Measurements from ENCODE around the gene MTUS2. TPM values are rescaled to one million over a fixed set of nuclear protein-coding genes. Genes with fewer than 3 reads are reported as not detected.

MTUS2 gene
- total and polyA plus RNA-seq, 4 donors = under 0.01 to 0.70 (median 0.15) TPM

- H3K9me3 ChIP-seq (ENCODE audit: control insufficient read depth in 4 of 4, low read length in 3 of 4) = no peaks in the 10 kb centered on the region
- no peak for DNase-seq (ENCODE audit: low spot score)
- 96% methylated on average over 14 of the region's 14 CpGs for WGBS
- no peak for TF ChIP-seq RAD21 (IDR thresholded peaks at IDR 0.05)
- no peak for TF ChIP-seq CTCF (IDR thresholded peaks at IDR 0.05; ENCODE audit: low read depth, low read length, missing input control)
- TF ChIP-seq JUND (IDR thresholded peaks at IDR 0.05) = no peak
- no peak for TF ChIP-seq EGR1 (IDR thresholded peaks at IDR 0.05; ENCODE audit: low read depth in 2 of 2)
- TF ChIP-seq NR2F2 (IDR thresholded peaks at IDR 0.05) = no peak
- TF ChIP-seq HNF4A (conservative IDR thresholded peaks at IDR 0.05) = no peak
- no peak for TF ChIP-seq ZBTB33 (IDR thresholded peaks at IDR 0.05)
- TF ChIP-seq SP1 (IDR thresholded peaks at IDR 0.05) = no peak
- no peak for TF ChIP-seq ATF3 (IDR thresholded peaks at IDR 0.05)
- no peak for TF ChIP-seq REST (IDR thresholded peaks at IDR 0.05)
- TF ChIP-seq YY1 (IDR thresholded peaks at IDR 0.05) = no peak
- TF ChIP-seq RXRA (IDR thresholded peaks at IDR 0.05) = no peak
- no peak for TF ChIP-seq FOXA2 (IDR thresholded peaks at IDR 0.05)
- no peaks in the 10 kb centered on the region for H3K27me3 ChIP-seq (ENCODE audit: control insufficient read depth in 4 of 4, insufficient read depth in 4 of 4, low read length in 3 of 4)
- peaks cover 0 to 3% (median under 1%) of the 10 kb centered on the region in 4 donors for H3K36me3 ChIP-seq (ENCODE audit: control insufficient read depth in 4 of 4, insufficient read depth in 3 of 4, low read depth in 1 of 4, low read length in 3 of 4)
- no peaks in the 10 kb centered on the region for H3K4me1 ChIP-seq (ENCODE audit: control insufficient read depth in 4 of 4, insufficient read depth in 4 of 4, low read length in 3 of 4)
- H3K4me3 ChIP-seq (ENCODE audit: low read depth in 1 of 3, low read length in 3 of 3) = no peak overlapping the region
- H3K9ac ChIP-seq (ENCODE audit: low read depth in 1 of 2, low read length in 2 of 2) = no peak overlapping the region
- H3K27ac ChIP-seq (ENCODE audit: low read depth in 1 of 2, low read length in 2 of 2) = no peak overlapping the region
These were observed 701.2 kb downstream of the MTUS2 start for GRCh38 chr13:29521336-29521735.

GRCh38 chr13:29522044-29522685 lies 702.0 kb downstream of the MTUS2 start:
- Histone ChIP-seq H3K9me3 (ENCODE audit: control insufficient read depth in 4 of 4, low read length in 3 of 4) (no peaks in the 10 kb centered on the region), H3K9ac (ENCODE audit: low read depth in 1 of 2, low read length in 2 of 2) (no peak overlapping the region), H3K4me3 (ENCODE audit: low read depth in 1 of 3, low read length in 3 of 3) (no peak overlapping the region), H3K4me1 (ENCODE audit: control insufficient read depth in 4 of 4, insufficient read depth in 4 of 4, low read length in 3 of 4) (no peaks in the 10 kb centered on the region), H3K36me3 (ENCODE audit: control insufficient read depth in 4 of 4, insufficient read depth in 3 of 4, low read depth in 1 of 4, low read length in 3 of 4) (peaks cover 0 to 3% (median under 1%) of the 10 kb centered on the region in 4 donors), H3K27ac (ENCODE audit: low read depth in 1 of 2, low read length in 2 of 2) (peak overlapping the region in 1 of 2 donors; percentile 37), H3K27me3 (ENCODE audit: control insufficient read depth in 4 of 4, insufficient read depth in 4 of 4, low read length in 3 of 4) (no peaks in the 10 kb centered on the region)
- no peak for DNase-seq (ENCODE audit: low spot score)
- TF ChIP-seq GABPA (IDR thresholded peaks at IDR 0.05 in 1 of 2, conservative IDR thresholded peaks at IDR 0.05 in 1 of 2) = no peak
- peak; percentile 46 to 56 for TF ChIP-seq RXRA (IDR thresholded peaks at IDR 0.05)
- no peak for TF ChIP-seq TAF1 (conservative IDR thresholded peaks at IDR 0.05)
- no peak for TF ChIP-seq SP1 (IDR thresholded peaks at IDR 0.05)
- WGBS = 89% methylated on average over 16 of the region's 16 CpGs
